ENCODE data around the gene DOCK9. TPM values are rescaled to one million over a fixed set of nuclear protein-coding genes. Genes with fewer than 3 reads are reported as not detected.

The DOCK9 gene
- total RNA-seq, 1 donor from 2014 or later, result 46.2 TPM

DNA sequence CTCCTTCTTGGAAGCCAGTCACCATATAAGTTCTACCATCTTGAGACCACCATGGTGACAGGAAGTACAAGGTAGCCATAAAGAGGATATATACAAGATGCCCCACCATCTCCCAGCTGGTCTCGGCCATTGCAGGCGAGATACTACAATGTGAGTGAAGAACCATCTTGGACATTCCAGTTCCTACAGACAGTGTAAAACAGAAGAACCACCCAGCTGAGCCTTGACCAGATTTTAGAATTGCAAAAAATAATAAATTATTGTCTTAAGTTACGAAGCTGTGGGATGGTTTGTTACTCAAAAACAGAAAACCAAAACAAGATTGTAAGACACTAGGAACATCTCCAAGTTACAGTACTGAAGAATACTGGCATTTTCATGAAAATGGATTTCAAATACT is 43.6 kb downstream of the DOCK9 start:
- peaks cover 9% of the 10 kb centered on the region for H3K9me3 Mint-ChIP-seq
- no peak overlapping the region for H3K27ac Mint-ChIP-seq
- DNase-seq (ENCODE audit: extremely low spot score, unreplicated experiment), result no peak
- H3K27me3 Mint-ChIP-seq, result no peaks in the 10 kb centered on the region
- TF ChIP-seq, protein P1, sequence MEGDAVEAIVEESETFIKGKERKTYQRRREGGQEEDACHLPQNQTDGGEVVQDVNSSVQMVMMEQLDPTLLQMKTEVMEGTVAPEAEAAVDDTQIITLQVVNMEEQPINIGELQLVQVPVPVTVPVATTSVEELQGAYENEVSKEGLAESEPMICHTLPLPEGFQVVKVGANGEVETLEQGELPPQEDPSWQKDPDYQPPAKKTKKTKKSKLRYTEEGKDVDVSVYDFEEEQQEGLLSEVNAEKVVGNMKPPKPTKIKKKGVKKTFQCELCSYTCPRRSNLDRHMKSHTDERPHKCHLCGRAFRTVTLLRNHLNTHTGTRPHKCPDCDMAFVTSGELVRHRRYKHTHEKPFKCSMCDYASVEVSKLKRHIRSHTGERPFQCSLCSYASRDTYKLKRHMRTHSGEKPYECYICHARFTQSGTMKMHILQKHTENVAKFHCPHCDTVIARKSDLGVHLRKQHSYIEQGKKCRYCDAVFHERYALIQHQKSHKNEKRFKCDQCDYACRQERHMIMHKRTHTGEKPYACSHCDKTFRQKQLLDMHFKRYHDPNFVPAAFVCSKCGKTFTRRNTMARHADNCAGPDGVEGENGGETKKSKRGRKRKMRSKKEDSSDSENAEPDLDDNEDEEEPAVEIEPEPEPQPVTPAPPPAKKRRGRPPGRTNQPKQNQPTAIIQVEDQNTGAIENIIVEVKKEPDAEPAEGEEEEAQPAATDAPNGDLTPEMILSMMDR (conservative IDR thresholded peaks at IDR 0.05), result no peak
- no peak overlapping the region for H3K4me3 Mint-ChIP-seq
- H3K36me3 Mint-ChIP-seq, result peaks cover 9% of the 10 kb centered on the region
- H3K4me1 Mint-ChIP-seq (ENCODE audit: unreplicated experiment), result peaks cover 19% of the 10 kb centered on the region

DNA sequence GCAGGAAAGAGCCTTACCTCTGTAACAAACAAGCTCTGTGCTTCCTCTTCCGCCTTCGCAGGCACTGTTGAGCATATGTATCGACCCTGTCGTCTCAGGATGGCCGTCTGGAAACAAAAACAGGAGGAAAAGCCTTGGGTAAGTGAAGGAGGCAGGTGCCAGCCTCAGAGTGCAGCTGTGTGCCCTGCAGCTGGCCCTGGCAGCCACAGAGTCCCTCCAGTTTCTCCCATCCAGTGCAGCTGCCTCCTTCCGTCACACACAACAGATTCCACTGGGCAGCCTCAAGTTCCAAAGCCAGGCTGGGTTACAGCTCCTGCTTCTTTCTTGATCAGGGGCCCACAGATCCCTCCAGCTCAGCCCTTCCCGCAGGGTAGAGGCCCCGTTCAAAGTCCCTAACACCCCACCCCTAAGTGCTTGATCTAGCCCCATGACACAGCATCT is 47.7 kb downstream of the DOCK9 start:
- Mint-ChIP-seq H3K36me3 (peaks cover 5% of the 10 kb centered on the region), H3K27ac (no peak overlapping the region), H3K27me3 (no peaks in the 10 kb centered on the region), H3K9me3 (peaks cover 9% of the 10 kb centered on the region), H3K4me1 (ENCODE audit: unreplicated experiment) (peaks cover 8% of the 10 kb centered on the region), H3K4me3 (no peak overlapping the region)
- TF ChIP-seq, protein P1 (conservative IDR thresholded peaks at IDR 0.05), result no peak
- DNase-seq (ENCODE audit: extremely low spot score, unreplicated experiment), result no peak

DNA sequence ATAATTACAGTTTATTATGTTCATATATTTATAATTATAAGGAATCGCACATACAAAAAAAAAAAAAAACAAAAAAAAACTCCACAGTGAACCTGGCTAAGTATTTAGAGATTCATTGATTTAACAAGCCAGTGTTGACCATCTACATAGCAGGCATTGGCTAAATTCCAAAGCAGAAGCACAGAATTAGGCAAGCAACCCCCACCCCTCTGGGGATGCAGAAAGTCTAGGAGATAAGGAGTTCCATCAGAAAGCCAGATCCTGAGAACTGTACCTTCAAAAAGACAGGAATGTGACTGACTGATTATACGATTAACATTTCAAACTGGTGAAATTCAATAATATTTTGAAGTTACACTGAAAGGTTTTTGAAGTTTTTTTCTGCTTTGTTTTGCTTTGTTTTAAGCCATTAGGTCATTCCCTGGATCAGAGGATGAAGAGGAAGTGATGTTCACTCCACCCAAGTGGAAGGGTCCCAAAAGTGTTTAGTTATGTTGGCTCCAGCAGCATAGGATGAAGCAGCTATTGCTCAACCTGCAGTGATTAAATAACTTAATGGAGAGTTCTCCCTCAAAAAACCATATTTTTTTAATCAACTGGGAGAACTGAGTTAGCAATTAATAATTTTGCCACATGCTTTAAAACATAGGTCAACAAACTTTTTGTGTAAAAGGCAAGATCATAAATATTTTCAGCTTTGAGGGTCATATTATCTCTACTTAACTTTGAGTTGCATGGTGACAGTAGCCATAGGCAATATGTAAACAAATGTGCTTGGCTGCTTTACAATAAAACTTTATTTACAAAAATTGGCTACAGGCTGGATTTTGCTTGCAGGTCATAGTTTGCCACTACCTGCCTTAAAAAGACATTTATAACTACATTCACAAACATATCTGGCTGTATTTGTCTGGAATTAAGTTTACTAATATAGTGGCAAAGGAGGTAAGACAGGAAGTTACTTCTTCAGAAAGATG is 49.6 kb downstream of the DOCK9 start:
- H3K27ac Mint-ChIP-seq, result no peak overlapping the region
- H3K27me3 Mint-ChIP-seq, result no peaks in the 10 kb centered on the region
- no peak overlapping the region for H3K4me3 Mint-ChIP-seq
- DNase-seq (ENCODE audit: extremely low spot score, unreplicated experiment), result no peak
- H3K9me3 Mint-ChIP-seq, result no peaks in the 10 kb centered on the region
- TF ChIP-seq, protein P1 (conservative IDR thresholded peaks at IDR 0.05), result no peak
- no peaks in the 10 kb centered on the region for H3K36me3 Mint-ChIP-seq
- peaks cover 14% of the 10 kb centered on the region for H3K4me1 Mint-ChIP-seq (ENCODE audit: unreplicated experiment)

DNA sequence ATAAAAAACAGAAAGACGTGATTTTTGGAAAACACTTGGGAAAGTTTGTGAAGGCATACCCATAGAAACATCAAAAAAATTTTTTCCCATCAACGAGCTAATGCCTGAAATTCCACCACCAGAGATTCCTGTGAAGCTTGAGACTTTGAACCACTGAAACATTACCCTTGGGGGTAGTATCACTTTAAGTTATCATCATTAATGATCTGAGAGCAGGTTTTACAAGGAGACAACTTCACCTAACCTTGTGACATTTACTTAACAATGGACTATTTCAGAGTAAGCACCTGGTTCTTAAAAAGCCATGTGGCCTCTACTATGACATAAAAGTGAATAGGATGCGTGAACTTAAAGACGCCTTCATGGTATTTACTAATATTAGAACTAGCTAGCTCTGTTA is 51.9 kb downstream of the DOCK9 start:
- Mint-ChIP-seq H3K4me1 (ENCODE audit: unreplicated experiment) (peaks cover 14% of the 10 kb centered on the region), H3K9me3 (no peaks in the 10 kb centered on the region), H3K27ac (no peak overlapping the region), H3K36me3 (peaks cover 9% of the 10 kb centered on the region), H3K4me3 (no peak overlapping the region), H3K27me3 (no peaks in the 10 kb centered on the region)
- TF ChIP-seq, protein P1 (conservative IDR thresholded peaks at IDR 0.05), result no peak
- DNase-seq (ENCODE audit: extremely low spot score, unreplicated experiment), result no peak

DNA sequence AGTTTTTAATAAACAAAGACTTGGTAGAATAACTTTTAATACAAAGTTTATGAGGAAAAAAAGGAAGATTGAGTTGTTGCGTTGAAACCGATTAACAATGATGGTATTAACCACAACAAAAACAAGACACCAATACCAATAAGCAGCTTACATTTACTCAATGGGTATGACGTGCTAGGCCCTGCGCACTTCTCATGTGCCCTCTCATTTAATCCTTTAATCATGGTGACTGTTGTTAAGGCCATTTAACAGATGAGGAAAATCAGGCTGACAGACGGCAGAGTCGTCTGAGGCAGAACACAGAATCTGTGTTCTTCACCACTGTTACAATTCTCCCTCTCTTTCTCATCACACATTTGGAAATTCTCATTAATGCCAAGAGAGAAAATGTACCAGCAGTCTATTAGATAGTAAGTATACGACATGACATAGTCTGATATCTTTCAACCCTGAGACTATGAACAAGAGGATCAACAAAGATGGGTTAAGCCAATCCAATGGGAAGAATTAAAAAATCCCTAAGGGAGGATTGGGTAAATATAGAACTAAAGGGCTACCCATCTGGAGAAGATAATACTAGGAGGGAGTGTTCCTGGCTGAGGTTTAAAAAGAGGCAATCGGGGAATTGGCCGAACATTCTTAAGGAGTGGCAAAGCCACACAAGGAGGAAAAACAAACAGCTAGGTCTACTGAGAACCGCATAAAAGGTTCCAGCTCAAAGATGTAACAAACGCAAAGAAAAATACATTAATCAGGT is 54.0 kb downstream of the DOCK9 start:
- Mint-ChIP-seq H3K27me3 (no peaks in the 10 kb centered on the region), H3K4me1 (ENCODE audit: unreplicated experiment) (peaks cover 16% of the 10 kb centered on the region), H3K27ac (no peak overlapping the region), H3K36me3 (peaks cover 9% of the 10 kb centered on the region), H3K9me3 (no peaks in the 10 kb centered on the region), H3K4me3 (no peak overlapping the region)
- TF ChIP-seq, protein P1 (conservative IDR thresholded peaks at IDR 0.05), result no peak
- DNase-seq (ENCODE audit: extremely low spot score, unreplicated experiment), result no peak

All from type B pancreatic cell (in vitro differentiated cells).